ENCODE data around the gene RHO. TPM values are rescaled to one million over a fixed set of nuclear protein-coding genes. Genes with fewer than 3 reads are reported as not detected.

RHO gene
- total RNA-seq, 1 donor from 2014 or later: not detected

DNA sequence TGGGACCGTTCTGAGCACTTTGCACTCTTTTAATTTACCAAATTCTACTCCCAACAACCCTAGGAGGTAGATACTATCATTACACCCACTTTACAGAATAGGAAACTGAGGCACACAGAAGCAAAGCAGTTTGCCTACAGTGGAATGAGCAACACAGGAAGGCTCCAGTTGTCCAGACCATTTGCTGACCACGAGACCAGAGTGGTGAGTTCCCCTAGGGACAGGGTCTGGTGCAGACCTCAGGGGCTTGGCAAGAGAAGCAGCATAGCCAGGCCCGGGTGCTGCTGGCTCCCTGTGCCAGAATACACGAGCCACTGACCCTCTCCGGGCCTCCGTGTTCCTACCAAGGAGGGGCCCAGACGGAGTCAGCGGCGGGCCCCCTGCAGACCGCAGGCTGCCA is 51.6 kb downstream of the RHO start:
- no peak for ATAC-seq

- no peak for ATAC-seq
Observed at GRCh38 chr3:129581623-129582022, 53.2 kb downstream of the RHO start.

GRCh38 chr3:129582799-129583198 is 54.4 kb downstream of the RHO start:
- no peak for ATAC-seq

DNA sequence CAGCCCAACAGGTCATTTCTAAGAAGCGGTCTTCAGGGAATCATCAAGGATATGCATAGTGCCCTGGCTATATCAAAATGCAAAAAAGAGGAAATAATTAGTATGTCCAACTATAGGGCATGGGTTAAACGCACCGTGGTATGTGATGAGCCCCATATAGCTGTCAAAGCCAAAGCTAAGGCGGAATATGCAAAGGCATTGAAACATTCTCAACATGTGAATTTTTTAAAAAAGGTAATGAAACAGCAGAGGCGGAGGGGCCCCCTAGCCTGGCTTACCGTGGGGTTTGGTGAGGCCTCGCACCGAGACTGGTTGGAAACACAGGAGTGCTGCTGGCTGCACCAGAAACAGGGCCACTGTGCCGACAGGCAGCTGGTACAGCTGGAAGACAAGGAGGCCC is 54.9 kb downstream of the RHO start:
- no peak for ATAC-seq

DNA sequence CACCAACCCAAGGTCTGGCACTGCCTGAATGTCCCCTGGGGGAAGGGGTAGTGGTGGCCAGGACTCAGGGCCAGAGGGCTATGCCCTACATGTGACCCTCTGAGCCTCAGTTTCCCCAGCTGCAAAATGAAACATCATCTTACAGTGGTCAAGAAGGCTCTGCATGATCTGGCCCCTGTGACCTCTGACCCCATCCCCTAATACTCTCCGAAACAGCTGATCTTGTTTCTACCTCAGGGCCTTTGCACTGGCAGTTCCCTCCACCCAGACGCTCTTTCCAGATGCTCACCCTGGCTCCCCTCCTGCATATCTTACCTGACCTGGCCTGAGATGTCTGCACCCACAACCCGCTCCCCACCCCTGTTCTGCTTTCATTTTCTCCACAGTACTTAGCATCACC is 56.2 kb downstream of the RHO start:
- ATAC-seq: no peak

Other genes with a start within 250 kb of the RHO start
- gene HMCES, start 249.8 kb upstream of the RHO start, total RNA-seq: 37.2 TPM
- 0.04 TPM for gene EFCAB12, start 100.0 kb upstream of the RHO start, total RNA-seq
- gene MBD4, start 88.7 kb upstream of the RHO start, total RNA-seq: 20.8 TPM
- gene IFT122, start 88.4 kb upstream of the RHO start, total RNA-seq: 11.2 TPM
- not detected for gene H1-8, start 14.5 kb downstream of the RHO start, total RNA-seq
- 15.8 TPM for gene PLXND1, start 78.0 kb downstream of the RHO start, total RNA-seq

All from esophagus mucosa (tissue), 1 donor.